Smooth muscle cell (in vitro differentiated cells): ENCODE results near the gene RGS6. TPM values are rescaled to one million over a fixed set of nuclear protein-coding genes. Genes with fewer than 3 reads are reported as not detected.

Source experiments
- DNase-seq: peaks from one replicate; lab custom pipeline; 2025; ENCODE audit not compliant: unreplicated experiment; lab: John Stamatoyannopoulos, UW
- H2AFZ ChIP-seq: fragments of 200-600 bp; sonication (generic); 2 replicates; pipeline ENCODE4 v1.6.0; 2016; ENCODE audit warnings: antibody characterized with exemption, low read depth, mild to moderate bottlenecking
- H3F3A ChIP-seq: fragments of 200-600 bp; sonication (generic); 2 replicates; pipeline ENCODE4 v1.6.0; 2017; ENCODE audit warnings: antibody characterized with exemption, low read depth
- H3K27ac ChIP-seq: fragments of 200-600 bp; sonication (generic); 2 replicates; pipeline ENCODE4 v1.5.1; 2016; ENCODE audit warnings: low read depth, mild to moderate bottlenecking
- H3K27me3 ChIP-seq: fragments of 200-600 bp; sonication (generic); 2 replicates; pipeline ENCODE4 v1.6.1; 2016; ENCODE audit warnings: low read depth, mild to moderate bottlenecking
- H3K36me3 ChIP-seq: fragments of 200-600 bp; sonication (generic); 2 replicates; pipeline ENCODE4 v1.5.1; 2016; ENCODE audit warnings: low read depth
- H3K4me1 ChIP-seq: fragments of 200-600 bp; sonication (generic); 2 replicates; pipeline ENCODE4 v1.5.1; 2016; ENCODE audit warnings: low read depth
- H3K4me2 ChIP-seq: fragments of 200-600 bp; sonication (generic); 2 replicates; pipeline ENCODE4 v1.6.0; 2016; ENCODE audit warnings: mild to moderate bottlenecking
- H3K4me3 ChIP-seq: fragments of 200-600 bp; sonication (generic); 2 replicates; pipeline ENCODE4 v1.5.1; 2016; ENCODE audit warnings: mild to moderate bottlenecking
- H3K79me2 ChIP-seq: fragments of 200-600 bp; sonication (generic); 2 replicates; pipeline ENCODE4 v1.6.0; 2016; ENCODE audit warnings: low read depth, mild to moderate bottlenecking
- H3K9ac ChIP-seq: fragments of 200-600 bp; sonication (generic); 2 replicates; pipeline ENCODE4 v1.6.0; 2016; ENCODE audit warnings: low read depth
- H3K9me3 ChIP-seq: fragments of 200-600 bp; sonication (generic); replicated peaks from 2 replicates; pipeline ENCODE4 v1.5.1; 2016; ENCODE audit warnings: low read depth
- H4K20me1 ChIP-seq: fragments of 200-600 bp; sonication (generic); 2 replicates; pipeline ENCODE4 v1.6.0; 2016; ENCODE audit warnings: low read depth
- WGBS: methylation state at CpG from one replicate; pipeline ENCODE4 v1.1.7; 2016; ENCODE audit warnings: low lambda C conversion rate; 5-methylcytosine and 5-hydroxymethylcytosine counted together
- microRNA-seq: library from miRNA; unstranded; fragments of <30 nt; microRNA quantifications from one replicate; pipeline ENCODE4, GENCODE V29; 2016; ENCODE audit warnings: borderline number of aligned reads
- polyA plus RNA-seq: library from polyadenylated mRNA; unstranded; fragments of >200 nt; fragmentation: Nextera tagmentation; extraction: Ambion mirVana; gene quantifications from 2 replicates; pipeline ENCODE4 v1.2.1, GENCODE V29; 2016
- small RNA-seq: library from RNA; depleted of rRNA; stranded (forward); fragments of <200 nt; gene quantifications from one replicate; pipeline ENCODE3, GENCODE V24; 2014
- total RNA-seq: library from RNA; depleted of rRNA; stranded (reverse); fragments of >200 nt; gene quantifications from 2 replicates; pipeline ENCODE4 v1.2.3, GENCODE V29; 2014
- TF ChIP-seq, protein P1 (sequence below): fragments of 200-600 bp; sonication (generic); IDR thresholded peaks from 2 replicates; pipeline ENCODE4 v1.5.1; 2017; ENCODE audit warnings: borderline replicate concordance, mild to moderate bottlenecking, antibody characterized with exemption; ENCODE audit not compliant: insufficient read depth, poor library complexity, severe bottlenecking

Gene RGS6
- total and polyA plus RNA-seq, 2 experiments from 2014 or later = 0.40 TPM; not detected in 1

DNA sequence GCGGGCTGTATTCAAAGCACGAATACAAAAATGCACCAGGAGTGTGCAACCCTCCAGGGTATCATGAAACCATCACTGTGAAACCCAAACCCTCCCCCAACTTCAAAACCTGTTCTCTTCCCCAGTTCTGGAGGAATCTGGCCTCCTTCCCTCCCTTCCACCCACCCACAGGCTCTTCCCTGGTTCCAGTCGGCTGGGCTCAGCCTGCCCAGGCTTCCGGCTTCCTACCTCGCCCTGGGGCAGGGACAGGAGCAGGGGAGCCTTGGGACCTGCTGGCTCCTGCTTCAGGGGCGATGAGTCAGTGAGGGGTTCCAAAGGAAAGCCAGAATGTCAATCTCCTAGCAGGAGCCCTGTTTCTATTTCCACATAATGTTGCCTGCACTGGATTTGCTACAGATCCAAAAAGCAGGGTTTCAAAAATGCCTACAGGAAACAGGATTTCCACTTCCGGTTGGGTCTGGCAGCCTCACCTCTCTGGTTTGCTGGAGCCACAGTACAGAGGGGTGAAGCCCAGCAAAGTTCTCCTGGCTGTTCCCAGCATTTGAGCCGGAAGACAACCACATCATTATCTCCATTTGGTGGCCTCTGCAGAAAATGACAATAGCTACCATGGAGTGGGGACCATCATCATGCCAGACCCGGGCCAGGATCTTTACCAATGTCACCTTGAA, 683.4 kb downstream of the RGS6 start:
- TF ChIP-seq, protein P1, sequence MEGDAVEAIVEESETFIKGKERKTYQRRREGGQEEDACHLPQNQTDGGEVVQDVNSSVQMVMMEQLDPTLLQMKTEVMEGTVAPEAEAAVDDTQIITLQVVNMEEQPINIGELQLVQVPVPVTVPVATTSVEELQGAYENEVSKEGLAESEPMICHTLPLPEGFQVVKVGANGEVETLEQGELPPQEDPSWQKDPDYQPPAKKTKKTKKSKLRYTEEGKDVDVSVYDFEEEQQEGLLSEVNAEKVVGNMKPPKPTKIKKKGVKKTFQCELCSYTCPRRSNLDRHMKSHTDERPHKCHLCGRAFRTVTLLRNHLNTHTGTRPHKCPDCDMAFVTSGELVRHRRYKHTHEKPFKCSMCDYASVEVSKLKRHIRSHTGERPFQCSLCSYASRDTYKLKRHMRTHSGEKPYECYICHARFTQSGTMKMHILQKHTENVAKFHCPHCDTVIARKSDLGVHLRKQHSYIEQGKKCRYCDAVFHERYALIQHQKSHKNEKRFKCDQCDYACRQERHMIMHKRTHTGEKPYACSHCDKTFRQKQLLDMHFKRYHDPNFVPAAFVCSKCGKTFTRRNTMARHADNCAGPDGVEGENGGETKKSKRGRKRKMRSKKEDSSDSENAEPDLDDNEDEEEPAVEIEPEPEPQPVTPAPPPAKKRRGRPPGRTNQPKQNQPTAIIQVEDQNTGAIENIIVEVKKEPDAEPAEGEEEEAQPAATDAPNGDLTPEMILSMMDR = no peak
- no peak overlapping the region for H3K4me3 ChIP-seq
- H3K27ac ChIP-seq = peak overlapping the region; percentile 76
- 59% methylated on average over 9 of the region's 9 CpGs for WGBS
- H3K9ac ChIP-seq = no peak overlapping the region
- H3F3A ChIP-seq = peaks cover 7% of the 10 kb centered on the region
- H3K36me3 ChIP-seq = no peaks in the 10 kb centered on the region
- peak overlapping the region; percentile 25 for H3K4me2 ChIP-seq
- no peaks in the 10 kb centered on the region for H4K20me1 ChIP-seq
- no peak for DNase-seq
- H2AFZ ChIP-seq = peak overlapping the region; percentile 77
- no peaks in the 10 kb centered on the region for H3K79me2 ChIP-seq
- no peaks in the 10 kb centered on the region for H3K27me3 ChIP-seq
- peaks cover 24% of the 10 kb centered on the region for H3K4me1 ChIP-seq
- H3K9me3 ChIP-seq = no peaks in the 10 kb centered on the region

Small RNA genes lying within 50 kb of the gene (microRNA-seq; reads per million reads assigned to microRNA genes)
- not detected for gene MIR7843

Small RNA genes lying within 50 kb of the gene (small RNA-seq; reads per million reads assigned to genes)
- not detected for gene MIR7843
- not detected for gene RF00019
